Amygdala (tissue), 56 donors: ENCODE results near the gene SNTB2.
"Not testable (repeated sequence)": the region's sequence is repeated elsewhere in the genome, so short reads cannot be mapped to it uniquely, and the experiment has no call there.

Experiments
- DNase-seq, 56 donors: peaks; one replicate each; lab custom pipeline; 2025; lab: John Stamatoyannopoulos, UW

Gene SNTB2

DNA sequence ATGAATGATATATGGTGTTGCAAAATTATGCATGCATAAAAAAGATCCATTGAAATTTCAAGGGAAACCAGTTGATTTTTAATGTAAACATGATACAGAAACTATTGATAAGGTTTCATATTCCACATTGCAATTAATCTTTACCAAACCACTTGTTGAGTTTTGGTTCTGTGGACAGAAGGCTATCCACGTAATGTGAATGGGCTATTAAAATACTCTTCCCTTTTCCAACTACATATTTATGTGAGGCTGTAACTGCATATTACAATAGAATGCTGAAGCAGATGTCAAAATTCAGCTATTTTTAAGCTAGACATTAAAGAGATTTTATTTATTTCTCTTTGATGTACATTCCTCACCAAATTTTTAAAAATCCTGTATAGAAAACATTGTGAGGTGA, 90.4 kb downstream of the SNTB2 start:
- DNase-seq = no peak

GRCh38 chr16:69283851-69284250, 96.9 kb downstream of the SNTB2 start:
- no peak for DNase-seq

DNA sequence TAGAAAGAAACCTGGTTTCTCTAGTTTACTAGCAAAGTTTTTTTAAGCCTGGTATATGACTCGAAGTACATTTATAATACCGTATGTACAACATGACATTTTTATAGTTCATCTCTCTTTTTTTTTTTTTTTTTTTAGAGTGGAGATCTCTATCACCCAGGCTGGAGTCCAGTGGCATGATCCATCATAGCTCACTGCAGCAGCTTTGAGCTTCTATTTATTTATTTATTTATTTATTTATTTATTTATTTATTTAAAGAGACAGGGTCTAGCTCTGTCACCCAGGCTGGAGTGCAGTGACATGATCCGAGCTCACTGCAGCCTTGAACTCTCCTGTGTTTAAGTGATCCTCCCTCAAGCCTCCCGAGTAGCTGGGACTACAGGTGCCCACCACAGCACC, 98.3 kb downstream of the SNTB2 start:
- no peak for DNase-seq

GRCh38 chr16:69286941-69287713, 100.2 kb downstream of the SNTB2 start:
- peak in 4 of 56 donors; percentile 5 to 64 (median 24) for DNase-seq

DNA sequence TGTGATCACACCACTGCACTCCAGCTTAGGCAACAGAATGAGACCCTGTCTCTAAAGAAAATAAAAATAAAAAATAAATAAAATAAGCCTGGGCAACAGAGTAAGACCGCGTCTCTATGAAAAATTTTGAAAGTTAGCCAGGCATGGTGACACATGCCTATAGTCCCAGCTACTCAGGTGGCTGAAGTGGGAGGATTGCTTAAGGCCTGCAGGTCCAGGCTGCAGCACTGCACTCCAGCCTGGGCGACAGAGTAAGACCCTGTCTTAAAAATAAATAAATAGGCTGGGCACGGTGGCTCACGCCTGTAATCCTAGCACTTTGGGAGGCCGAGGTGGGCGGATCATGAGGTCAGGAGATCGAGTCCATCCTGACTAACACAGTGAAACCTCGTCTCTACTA, 104.7 kb downstream of the SNTB2 start:
- DNase-seq = not testable (repeated sequence)

DNA sequence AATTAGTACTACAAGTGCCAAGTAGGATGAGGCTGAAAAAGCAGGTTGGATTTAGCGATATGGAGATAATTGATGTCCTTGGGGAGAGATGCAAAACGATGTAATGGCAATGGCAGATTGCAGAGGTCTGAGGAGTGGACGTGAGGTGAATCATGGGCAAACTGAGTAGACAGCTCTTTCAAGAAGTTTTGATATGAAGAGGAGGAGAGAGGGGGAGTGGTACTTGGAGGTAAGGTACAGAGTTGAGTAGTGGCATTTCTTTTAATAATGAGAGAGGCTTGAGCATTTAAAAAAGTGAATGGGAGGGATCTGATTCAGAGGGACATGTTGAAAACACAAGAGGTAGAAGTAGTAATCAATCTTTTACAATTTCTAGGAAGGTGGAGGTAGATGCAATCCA, 106.4 kb downstream of the SNTB2 start:
- no peak for DNase-seq

GRCh38 chr16:69294051-69294450, 107.1 kb downstream of the SNTB2 start:
- no peak for DNase-seq

GRCh38 chr16:69296771-69297170, 109.8 kb downstream of the SNTB2 start:
- not testable (repeated sequence) for DNase-seq

GRCh38 chr16:69298261-69298660, 111.3 kb downstream of the SNTB2 start:
- DNase-seq = no peak

- no peak for DNase-seq
These were observed 114.2 kb downstream of the SNTB2 start for GRCh38 chr16:69301187-69301586.

GRCh38 chr16:69301861-69302260, 114.9 kb downstream of the SNTB2 start:
- DNase-seq = no peak

GRCh38 chr16:69302301-69302700, 115.3 kb downstream of the SNTB2 start:
- no peak for DNase-seq

GRCh38 chr16:69306031-69306430, 119.1 kb downstream of the SNTB2 start:
- DNase-seq = no peak

GRCh38 chr16:69307091-69307490, 120.1 kb downstream of the SNTB2 start:
- DNase-seq = no peak

DNA sequence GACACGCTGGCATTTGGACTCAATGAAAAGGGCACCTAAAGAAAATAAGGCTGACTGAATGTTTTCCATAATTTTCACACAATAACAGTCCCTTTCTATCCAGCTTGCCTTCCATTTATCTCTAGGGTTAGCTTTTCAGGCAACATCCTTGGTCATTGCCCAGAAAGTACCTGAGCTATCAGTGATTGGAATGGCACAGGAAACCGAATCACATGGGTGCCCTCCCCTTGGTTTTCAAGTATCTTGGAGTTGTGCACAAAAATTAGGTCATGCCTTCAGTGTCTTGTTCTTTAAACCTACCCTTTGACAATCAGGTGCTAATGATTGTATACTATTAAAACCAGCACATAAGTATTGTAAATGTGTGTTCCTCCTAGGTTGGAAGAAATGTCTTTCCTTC, 120.9 kb downstream of the SNTB2 start:
- no peak for DNase-seq

DNA sequence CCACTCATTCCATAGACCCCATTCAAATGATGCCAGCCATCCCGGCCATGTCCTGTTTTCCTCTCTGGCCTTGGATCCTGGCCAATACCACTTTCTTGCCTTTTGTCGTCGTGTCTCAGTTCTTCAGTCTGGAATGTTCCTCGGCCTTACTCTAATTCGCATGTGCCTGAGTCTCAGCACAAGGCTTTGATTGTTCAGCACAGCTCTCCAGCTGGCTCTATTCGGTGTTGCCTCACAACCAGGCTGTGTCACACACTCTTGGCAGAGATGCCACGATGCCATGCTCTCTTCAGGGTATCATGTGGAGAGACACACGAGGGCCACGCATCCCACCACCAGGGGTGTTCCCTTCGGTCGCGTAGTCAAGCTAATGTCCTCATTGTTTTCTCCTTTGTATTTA, 122.4 kb downstream of the SNTB2 start:
- DNase-seq = peak in 45 of 56 donors; percentile 7 to 89 (median 50)

GRCh38 chr16:69310653-69311532, 123.9 kb downstream of the SNTB2 start, which contains the start of gene VPS4A:
Gene VPS4A, plus strand, starts transcription at chr16:69311350. Its CDS starts 162 bp downstream, at chr16:69311512.
- peak; percentile 40 to 98 (median 94) for DNase-seq

GRCh38 chr16:69311533-69312387, 124.8 kb downstream of the SNTB2 start:
- DNase-seq = peak in 3 of 56 donors; percentile 34 to 43 (median 36)

DNA sequence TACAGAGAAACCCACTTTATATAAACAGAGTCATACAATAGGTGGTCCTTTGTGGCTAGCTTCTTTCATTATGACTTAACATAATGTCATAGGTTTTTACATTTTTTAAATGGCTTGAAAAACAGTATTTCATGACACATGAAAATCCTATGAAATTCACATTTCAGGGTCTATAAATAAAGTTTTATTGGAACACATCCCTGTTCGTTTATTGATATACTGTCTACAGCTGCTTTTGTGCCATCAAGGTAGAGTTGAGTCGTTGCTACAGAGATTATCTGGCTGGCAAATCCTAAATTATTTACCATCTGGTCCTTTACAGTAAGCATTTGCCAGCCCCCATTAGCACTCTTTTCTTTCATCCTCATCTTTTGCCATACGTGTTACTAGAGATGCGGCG, 126.5 kb downstream of the SNTB2 start:
- DNase-seq = no peak

DNA sequence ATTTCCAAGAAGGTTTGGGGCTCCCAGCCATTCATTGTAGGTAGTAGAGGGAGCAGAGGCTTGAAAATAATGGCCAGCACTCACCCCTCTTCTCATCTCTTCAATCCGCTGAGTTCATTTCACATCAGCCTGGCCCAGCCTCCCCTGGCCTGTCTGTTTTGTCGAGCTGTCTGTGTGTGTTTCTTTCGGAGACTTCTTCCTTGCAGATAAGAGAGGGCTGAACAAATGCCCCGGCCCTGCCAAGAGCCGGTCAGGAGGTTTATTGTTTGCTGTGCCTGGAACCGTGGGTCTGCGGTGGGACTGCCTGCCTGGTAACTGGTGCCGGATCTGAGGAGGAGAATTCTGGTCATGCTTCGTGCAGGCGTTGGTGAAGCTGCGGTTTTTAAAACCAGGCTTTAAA, 127.6 kb downstream of the SNTB2 start:
- no peak for DNase-seq
